GM10248 (cell line): ENCODE measurements around the gene ZNF266.

Source experiments
- CTCF ChIA-PET: fragments of 300-600 bp; sonication (Branson Sonifier 250); formaldehyde crosslinking; extraction: SDS; loops from one replicate; lab custom pipeline; 2021; ENCODE audit warnings: antibody characterized with exemption; lab: Yijun Ruan, JAX
- POLR2A ChIA-PET: fragments of 350-650 bp; sonication (Branson Sonifier 250); formaldehyde crosslinking; extraction: SDS; loops from one replicate; lab custom pipeline; 2020; ENCODE audit warnings: antibody characterized with exemption; lab: Yijun Ruan, JAX
- DNase-seq: peaks from one replicate; pipeline ENCODE4 v3.0.0; 2012; ENCODE audit errors: extremely low spot score
- TF ChIP-seq, protein P1 (sequence below): IDR thresholded peaks from 2 replicates; pipeline ENCODE4 v1.5.1; 2012; ENCODE audit warnings: mild to moderate bottlenecking, low read depth; ENCODE audit errors: extremely low read depth, missing control alignments, control extremely low read depth

ZNF266 gene

DNA sequence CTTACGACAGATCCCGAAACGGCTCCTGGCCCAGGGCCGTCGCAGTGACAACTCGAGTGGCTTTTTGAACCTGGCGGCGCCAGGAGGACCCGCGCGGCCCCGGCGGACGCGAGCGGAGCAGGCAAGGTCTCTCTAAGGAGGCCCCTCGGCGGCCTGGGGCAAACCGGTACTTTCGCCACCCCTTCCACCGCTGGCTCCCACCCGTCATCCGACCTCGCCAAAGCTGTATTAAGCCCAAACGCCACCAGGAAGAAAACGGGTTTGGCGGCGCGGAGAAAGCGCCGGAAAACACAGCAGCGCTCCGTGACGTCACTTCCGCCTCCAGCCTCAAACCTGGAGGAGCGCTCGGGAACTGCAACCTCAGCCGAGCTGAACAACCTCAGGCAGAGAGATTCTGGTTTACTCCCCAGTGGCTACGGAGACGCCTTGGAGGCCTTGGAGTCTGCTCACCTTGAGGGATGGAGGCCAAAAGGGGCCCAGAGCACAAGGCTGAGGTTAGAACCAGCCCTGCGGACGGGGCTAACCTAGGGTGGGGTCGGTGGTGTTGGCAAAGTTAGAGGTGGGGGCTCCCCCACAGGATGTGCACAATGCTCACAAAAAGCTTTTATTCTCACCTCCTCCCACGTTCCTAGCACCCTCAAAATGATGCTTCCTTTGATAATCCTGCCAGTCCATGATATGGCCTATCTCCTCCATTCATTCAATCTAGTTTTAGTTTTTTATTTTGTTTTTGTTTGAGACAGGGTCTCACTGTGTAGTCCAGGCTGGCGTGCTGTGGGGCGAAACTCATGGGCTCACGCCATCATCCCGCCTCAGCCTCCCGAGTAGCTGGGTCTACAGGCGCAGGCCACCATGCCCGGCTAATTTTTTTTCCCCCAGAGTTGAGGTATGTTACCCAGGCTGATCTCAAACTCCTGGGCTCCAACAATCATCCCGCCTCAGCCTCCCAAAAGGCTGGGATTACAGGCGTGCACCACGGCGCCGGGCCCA lies at the start of gene ZNF266:
Gene ZNF266 (minus strand): TSS at position 295 of the 990 bp plus-strand sequence. CDS start 15,484 bp downstream, outside the sequence.
- CTCF ChIA-PET = interaction anchor here (1.0 to 1.6 kb wide), 5 partner anchors 9 to 360 kb away, joined by 3 to 8 read pairs (median 4); no protein-coding TSS in a partner anchor
- DNase-seq = peak; percentile 96
- POLR2A ChIA-PET = interaction anchor here (0.7 to 1.1 kb wide), 2 partner anchors 333 to 1458 kb away, joined by 3 read pairs; partner anchors contain the start of gene ZNF846
- TF ChIP-seq, protein P1, sequence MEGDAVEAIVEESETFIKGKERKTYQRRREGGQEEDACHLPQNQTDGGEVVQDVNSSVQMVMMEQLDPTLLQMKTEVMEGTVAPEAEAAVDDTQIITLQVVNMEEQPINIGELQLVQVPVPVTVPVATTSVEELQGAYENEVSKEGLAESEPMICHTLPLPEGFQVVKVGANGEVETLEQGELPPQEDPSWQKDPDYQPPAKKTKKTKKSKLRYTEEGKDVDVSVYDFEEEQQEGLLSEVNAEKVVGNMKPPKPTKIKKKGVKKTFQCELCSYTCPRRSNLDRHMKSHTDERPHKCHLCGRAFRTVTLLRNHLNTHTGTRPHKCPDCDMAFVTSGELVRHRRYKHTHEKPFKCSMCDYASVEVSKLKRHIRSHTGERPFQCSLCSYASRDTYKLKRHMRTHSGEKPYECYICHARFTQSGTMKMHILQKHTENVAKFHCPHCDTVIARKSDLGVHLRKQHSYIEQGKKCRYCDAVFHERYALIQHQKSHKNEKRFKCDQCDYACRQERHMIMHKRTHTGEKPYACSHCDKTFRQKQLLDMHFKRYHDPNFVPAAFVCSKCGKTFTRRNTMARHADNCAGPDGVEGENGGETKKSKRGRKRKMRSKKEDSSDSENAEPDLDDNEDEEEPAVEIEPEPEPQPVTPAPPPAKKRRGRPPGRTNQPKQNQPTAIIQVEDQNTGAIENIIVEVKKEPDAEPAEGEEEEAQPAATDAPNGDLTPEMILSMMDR = peak; percentile 38

DNA sequence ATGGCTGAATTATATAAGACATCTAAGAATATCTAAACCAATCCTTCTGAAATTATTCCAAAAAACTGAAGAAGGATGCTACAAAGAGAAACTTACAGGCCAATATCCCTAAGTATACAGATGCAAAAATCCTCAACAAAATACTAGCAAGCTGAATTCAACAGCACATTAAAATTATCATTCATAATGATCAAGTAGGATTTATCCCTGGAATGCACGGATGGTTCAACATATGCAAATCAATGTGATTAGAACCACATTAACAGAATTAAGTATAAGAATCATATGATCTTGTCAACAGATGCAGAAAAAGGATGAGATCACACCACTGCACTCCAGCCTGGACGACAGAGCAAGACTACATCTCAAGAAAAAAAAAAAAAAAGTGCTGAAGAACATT lies 49.8 kb upstream of the ZNF266 start:
- ChIA-PET POLR2A (no interaction called here), CTCF (no interaction called here)
- TF ChIP-seq, protein P1 = no peak
- DNase-seq = no peak

DNA sequence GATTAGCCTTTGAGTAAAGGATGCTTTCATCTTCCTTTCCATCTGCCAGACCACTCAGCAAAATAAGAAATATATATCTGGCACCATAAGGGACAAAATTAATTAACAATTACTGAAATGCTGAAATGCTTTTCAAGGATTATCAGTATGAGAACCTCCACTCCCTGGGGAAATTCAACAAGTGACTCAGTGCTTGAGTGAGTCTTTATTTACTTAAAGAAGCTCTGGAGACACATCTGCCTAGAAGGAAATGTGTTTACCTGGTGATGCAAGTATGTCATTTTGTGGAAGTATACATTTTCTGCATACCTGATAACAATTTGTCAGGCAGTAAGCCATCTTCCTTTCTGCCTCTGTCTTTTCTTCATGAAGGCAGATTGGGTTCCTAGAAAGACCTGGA lies 39.6 kb upstream of the ZNF266 start:
- ChIA-PET CTCF (interaction anchor here (1.0 kb wide), 1 partner anchor 11 kb away, joined by 4 read pairs; no protein-coding TSS in a partner anchor), POLR2A (no interaction called here)
- TF ChIP-seq, protein P1 = no peak
- no peak for DNase-seq

DNA sequence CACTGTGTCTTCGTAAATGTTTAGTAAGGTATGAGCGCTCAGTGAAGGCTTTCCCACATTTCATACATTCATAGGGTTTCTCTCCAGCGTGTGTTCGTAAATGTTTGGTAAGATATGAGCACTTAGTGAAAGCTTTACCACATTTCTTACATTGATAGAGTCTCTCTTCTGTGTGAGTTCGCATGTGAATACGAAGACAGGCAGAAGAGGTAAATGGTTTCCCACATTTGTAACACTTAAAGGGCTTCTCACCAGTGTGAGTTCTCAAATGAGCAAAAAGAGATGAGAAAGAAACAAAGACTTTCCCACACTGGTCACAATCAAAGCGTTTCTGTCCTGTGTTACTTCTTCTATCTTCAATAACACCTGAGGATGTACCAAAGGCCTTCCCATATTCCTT lies 31.8 kb upstream of the ZNF266 start:
- TF ChIP-seq, protein P1 = no peak
- no peak for DNase-seq
- ChIA-PET CTCF (no interaction called here), POLR2A (no interaction called here)

DNA sequence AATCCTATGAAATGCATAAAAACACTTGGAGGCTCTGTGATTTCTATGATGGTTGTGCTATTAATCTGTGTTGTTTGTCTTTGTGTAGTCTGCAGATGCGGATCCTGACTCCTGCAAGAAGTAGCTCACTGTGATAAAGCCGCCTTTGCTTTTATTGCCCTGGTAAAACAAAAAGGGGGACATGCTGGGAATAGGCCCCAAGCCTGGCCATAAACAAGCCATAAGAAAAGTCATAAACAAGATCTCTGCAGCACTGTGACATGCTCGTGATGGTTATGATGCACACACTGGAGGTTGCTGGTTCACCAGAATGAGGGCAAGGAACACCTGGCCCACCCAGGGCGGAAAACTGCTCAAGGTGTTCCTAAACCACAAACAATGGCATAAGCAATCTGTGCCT lies 26.6 kb upstream of the ZNF266 start:
- ChIA-PET POLR2A (no interaction called here), CTCF (no interaction called here)
- TF ChIP-seq, protein P1 = no peak
- DNase-seq = no peak

DNA sequence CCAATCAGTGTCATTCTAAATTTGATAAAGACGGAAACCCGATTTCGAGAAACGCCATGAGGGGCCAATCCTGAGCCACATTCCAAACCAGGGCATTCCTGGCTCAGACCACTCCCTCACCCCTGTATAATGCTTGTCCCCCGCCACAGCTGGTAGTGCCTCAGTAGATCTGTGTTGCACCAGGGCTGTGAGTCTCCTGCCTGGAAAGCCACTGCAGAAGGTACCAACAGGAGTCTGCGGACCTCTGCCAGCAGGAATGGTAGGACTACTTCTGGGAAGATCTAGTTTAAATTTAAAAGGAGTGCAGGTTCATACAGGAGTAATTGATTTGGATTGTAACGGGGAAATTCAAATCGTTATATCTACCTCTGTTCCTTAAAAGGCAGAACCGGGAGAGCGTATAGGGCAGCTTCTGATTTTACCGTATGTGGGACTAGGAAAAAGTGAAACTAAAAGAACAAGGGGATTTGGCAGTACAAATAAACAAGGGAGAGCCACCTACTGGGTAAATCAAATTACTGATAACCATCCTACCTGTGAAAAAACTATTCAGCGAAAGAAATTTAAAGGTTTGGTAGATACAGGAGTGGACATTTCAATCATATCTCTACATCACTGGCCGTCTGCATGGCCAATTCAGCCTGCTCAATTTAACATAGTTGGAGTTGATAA lies 20.8 kb upstream of the ZNF266 start:
- TF ChIP-seq, protein P1 = no peak
- ChIA-PET CTCF (no interaction called here), POLR2A (no interaction called here)
- no peak for DNase-seq
